ENCODE measurements around the gene ROR2. TPM values are rescaled to one million over a fixed set of nuclear protein-coding genes. Genes with fewer than 3 reads are reported as not detected.

ROR2 gene
- total and polyA plus RNA-seq, 2 of the 8 experiments (the other 6 are each of a cell fraction or from before 2014, with no cell fraction given): 2.7 to 4.3 TPM

DNA sequence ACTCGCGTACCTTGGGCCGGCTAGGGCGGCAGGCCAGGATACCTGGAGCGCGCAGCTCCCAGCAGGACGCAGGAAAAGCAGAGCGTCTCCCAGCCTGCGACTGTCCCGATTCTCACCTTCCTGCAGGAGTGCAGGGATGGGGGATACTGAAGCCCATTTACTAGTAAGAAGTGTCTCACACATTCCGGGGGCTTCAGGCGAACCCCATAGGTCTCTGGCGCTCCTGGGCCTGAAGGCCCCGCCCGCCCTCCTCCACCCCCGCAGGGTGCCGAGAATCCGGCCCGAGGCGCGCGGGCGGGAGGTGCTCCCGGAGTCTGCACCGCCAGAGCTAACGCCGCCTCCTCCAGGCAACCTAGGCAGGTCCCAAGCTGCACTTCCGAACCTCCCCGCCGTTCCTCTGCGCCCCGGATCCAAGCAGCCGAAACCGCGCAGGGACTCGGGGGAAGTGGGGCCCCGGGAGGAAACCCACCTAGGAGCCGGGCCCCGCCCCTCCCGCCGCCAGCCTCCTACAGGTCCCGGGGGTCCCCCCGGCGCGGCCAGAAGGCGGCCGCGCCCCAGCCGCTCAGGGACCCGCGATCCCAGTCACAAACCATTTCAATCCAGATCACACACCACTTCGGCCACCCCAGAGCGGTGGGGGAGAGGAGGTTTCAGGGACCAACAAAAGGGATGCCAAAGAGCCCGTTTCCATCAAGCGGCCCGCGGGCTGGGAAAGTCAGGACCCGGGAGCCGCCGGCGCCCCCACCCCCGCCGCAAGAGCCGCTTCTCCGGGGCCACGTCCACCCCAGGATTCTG, 1.2 kb downstream of the ROR2 start (continued):
- TF ChIP-seq, protein P1, sequence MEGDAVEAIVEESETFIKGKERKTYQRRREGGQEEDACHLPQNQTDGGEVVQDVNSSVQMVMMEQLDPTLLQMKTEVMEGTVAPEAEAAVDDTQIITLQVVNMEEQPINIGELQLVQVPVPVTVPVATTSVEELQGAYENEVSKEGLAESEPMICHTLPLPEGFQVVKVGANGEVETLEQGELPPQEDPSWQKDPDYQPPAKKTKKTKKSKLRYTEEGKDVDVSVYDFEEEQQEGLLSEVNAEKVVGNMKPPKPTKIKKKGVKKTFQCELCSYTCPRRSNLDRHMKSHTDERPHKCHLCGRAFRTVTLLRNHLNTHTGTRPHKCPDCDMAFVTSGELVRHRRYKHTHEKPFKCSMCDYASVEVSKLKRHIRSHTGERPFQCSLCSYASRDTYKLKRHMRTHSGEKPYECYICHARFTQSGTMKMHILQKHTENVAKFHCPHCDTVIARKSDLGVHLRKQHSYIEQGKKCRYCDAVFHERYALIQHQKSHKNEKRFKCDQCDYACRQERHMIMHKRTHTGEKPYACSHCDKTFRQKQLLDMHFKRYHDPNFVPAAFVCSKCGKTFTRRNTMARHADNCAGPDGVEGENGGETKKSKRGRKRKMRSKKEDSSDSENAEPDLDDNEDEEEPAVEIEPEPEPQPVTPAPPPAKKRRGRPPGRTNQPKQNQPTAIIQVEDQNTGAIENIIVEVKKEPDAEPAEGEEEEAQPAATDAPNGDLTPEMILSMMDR (IDR thresholded peaks at IDR 0.05; ENCODE audit: control extremely low read depth in 1 of 3, insufficient read depth in 1 of 3, low read depth in 1 of 3, low read length in 3 of 3): peak in 2 of 3 experiments; percentile 19 to 37; a peak in 2 of 4 replicates
- TF ChIP-seq, protein P2, sequence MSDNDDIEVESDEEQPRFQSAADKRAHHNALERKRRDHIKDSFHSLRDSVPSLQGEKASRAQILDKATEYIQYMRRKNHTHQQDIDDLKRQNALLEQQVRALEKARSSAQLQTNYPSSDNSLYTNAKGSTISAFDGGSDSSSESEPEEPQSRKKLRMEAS (IDR thresholded peaks at IDR 0.05): no peak
- TF ChIP-seq TBP (IDR thresholded peaks at IDR 0.05; ENCODE audit: low read depth, low read length) (no peak), KDM4A (IDR thresholded peaks at IDR 0.05; ENCODE audit: low read depth, low read length, severe bottlenecking) (peak; percentile 33), CBX5 (IDR thresholded peaks at IDR 0.05; ENCODE audit: low read depth, low read length) (no peak), POLR2A (IDR thresholded peaks at IDR 0.05; ENCODE audit: control extremely low read depth in 1 of 2, low read depth in 2 of 2, low read length in 2 of 2) (no peak)
- TF ChIP-seq, protein P3, sequence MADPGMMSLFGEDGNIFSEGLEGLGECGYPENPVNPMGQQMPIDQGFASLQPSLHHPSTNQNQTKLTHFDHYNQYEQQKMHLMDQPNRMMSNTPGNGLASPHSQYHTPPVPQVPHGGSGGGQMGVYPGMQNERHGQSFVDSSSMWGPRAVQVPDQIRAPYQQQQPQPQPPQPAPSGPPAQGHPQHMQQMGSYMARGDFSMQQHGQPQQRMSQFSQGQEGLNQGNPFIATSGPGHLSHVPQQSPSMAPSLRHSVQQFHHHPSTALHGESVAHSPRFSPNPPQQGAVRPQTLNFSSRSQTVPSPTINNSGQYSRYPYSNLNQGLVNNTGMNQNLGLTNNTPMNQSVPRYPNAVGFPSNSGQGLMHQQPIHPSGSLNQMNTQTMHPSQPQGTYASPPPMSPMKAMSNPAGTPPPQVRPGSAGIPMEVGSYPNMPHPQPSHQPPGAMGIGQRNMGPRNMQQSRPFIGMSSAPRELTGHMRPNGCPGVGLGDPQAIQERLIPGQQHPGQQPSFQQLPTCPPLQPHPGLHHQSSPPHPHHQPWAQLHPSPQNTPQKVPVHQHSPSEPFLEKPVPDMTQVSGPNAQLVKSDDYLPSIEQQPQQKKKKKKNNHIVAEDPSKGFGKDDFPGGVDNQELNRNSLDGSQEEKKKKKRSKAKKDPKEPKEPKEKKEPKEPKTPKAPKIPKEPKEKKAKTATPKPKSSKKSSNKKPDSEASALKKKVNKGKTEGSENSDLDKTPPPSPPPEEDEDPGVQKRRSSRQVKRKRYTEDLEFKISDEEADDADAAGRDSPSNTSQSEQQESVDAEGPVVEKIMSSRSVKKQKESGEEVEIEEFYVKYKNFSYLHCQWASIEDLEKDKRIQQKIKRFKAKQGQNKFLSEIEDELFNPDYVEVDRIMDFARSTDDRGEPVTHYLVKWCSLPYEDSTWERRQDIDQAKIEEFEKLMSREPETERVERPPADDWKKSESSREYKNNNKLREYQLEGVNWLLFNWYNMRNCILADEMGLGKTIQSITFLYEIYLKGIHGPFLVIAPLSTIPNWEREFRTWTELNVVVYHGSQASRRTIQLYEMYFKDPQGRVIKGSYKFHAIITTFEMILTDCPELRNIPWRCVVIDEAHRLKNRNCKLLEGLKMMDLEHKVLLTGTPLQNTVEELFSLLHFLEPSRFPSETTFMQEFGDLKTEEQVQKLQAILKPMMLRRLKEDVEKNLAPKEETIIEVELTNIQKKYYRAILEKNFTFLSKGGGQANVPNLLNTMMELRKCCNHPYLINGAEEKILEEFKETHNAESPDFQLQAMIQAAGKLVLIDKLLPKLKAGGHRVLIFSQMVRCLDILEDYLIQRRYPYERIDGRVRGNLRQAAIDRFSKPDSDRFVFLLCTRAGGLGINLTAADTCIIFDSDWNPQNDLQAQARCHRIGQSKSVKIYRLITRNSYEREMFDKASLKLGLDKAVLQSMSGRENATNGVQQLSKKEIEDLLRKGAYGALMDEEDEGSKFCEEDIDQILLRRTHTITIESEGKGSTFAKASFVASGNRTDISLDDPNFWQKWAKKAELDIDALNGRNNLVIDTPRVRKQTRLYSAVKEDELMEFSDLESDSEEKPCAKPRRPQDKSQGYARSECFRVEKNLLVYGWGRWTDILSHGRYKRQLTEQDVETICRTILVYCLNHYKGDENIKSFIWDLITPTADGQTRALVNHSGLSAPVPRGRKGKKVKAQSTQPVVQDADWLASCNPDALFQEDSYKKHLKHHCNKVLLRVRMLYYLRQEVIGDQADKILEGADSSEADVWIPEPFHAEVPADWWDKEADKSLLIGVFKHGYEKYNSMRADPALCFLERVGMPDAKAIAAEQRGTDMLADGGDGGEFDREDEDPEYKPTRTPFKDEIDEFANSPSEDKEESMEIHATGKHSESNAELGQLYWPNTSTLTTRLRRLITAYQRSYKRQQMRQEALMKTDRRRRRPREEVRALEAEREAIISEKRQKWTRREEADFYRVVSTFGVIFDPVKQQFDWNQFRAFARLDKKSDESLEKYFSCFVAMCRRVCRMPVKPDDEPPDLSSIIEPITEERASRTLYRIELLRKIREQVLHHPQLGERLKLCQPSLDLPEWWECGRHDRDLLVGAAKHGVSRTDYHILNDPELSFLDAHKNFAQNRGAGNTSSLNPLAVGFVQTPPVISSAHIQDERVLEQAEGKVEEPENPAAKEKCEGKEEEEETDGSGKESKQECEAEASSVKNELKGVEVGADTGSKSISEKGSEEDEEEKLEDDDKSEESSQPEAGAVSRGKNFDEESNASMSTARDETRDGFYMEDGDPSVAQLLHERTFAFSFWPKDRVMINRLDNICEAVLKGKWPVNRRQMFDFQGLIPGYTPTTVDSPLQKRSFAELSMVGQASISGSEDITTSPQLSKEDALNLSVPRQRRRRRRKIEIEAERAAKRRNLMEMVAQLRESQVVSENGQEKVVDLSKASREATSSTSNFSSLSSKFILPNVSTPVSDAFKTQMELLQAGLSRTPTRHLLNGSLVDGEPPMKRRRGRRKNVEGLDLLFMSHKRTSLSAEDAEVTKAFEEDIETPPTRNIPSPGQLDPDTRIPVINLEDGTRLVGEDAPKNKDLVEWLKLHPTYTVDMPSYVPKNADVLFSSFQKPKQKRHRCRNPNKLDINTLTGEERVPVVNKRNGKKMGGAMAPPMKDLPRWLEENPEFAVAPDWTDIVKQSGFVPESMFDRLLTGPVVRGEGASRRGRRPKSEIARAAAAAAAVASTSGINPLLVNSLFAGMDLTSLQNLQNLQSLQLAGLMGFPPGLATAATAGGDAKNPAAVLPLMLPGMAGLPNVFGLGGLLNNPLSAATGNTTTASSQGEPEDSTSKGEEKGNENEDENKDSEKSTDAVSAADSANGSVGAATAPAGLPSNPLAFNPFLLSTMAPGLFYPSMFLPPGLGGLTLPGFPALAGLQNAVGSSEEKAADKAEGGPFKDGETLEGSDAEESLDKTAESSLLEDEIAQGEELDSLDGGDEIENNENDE (IDR thresholded peaks at IDR 0.05; ENCODE audit: insufficient replicate concordance, low read length): no peak

All from H1 (cell line).